ENCODE measurements around the gene CREB3L2.
"Not testable (repeated sequence)": the region's sequence is repeated elsewhere in the genome, so short reads cannot be mapped to it uniquely, and the experiment has no call there.

The CREB3L2 gene

DNA sequence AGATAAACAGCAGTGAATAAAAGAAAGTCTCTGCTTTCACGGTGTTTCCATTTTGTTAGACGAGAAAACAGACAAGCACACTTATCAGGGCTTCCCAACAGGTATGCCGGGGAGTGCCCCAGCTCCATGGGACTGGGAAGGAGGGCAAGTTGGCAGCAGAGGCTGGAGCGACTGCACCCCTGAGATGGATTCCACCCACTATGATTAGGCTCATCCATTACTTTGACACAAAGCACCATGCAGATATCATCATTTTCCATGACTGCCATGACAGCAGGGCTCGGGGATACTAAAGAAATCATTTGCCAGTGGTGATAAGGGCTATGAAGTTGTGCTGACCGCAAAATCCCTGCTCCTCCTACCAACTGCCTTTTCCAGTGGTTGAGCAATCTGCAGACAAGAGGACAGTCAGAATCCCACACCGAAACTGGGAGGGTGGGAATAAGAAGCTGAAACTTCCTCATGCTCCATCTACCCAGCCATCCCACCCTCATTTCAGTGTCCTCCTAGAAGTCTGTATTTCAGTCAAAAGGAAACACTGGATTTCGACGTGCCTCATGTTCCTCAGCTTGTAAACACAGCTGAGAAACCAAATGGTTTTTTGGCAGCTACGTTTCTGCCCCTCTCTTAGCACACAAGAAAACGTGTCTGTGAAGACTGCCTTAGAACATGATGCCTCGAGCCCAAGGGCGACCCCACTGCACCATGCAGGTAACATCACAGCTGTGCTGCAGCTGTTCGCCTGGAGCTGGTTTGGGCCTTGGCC lies 15.5 kb downstream of the CREB3L2 start:
- H3K36me3 ChIP-seq, result no peaks in the 10 kb centered on the region
- TF ChIP-seq, protein P1, sequence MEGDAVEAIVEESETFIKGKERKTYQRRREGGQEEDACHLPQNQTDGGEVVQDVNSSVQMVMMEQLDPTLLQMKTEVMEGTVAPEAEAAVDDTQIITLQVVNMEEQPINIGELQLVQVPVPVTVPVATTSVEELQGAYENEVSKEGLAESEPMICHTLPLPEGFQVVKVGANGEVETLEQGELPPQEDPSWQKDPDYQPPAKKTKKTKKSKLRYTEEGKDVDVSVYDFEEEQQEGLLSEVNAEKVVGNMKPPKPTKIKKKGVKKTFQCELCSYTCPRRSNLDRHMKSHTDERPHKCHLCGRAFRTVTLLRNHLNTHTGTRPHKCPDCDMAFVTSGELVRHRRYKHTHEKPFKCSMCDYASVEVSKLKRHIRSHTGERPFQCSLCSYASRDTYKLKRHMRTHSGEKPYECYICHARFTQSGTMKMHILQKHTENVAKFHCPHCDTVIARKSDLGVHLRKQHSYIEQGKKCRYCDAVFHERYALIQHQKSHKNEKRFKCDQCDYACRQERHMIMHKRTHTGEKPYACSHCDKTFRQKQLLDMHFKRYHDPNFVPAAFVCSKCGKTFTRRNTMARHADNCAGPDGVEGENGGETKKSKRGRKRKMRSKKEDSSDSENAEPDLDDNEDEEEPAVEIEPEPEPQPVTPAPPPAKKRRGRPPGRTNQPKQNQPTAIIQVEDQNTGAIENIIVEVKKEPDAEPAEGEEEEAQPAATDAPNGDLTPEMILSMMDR (IDR thresholded peaks at IDR 0.05; ENCODE audit: low read depth, low read length), result no peak
- DNase-seq, result no peak
- H3K4me1 ChIP-seq, result peaks cover 5% of the 10 kb centered on the region
- no peaks in the 10 kb centered on the region for H3K9me3 ChIP-seq
- no peak overlapping the region for H3K4me3 ChIP-seq (ENCODE audit: low read depth, low read length)
- no peaks in the 10 kb centered on the region for H3K27me3 ChIP-seq

DNA sequence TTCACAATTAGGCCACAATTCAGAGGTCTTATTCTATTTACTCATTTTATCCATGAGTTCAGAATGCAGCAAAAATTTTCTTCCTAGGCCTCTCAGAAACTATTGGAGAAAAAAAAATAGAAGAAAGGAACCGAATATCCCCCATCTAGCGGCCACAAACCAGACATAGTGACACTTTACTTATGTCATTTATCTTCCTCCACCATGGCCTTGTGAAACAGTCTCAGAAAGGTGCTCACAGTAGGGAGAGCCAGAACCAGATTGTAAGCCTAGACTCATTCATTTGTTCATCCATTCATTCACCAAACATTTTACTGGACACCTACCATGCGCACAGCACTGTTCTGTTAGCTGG lies 16.0 kb downstream of the CREB3L2 start:
- Histone ChIP-seq H3K27me3 (no peaks in the 10 kb centered on the region), H3K4me1 (peaks cover 5% of the 10 kb centered on the region), H3K36me3 (no peaks in the 10 kb centered on the region), H3K4me3 (ENCODE audit: low read depth, low read length) (no peak overlapping the region), H3K9me3 (no peaks in the 10 kb centered on the region)
- TF ChIP-seq, protein P1 (IDR thresholded peaks at IDR 0.05; ENCODE audit: low read depth, low read length), result no peak
- no peak for DNase-seq

DNA sequence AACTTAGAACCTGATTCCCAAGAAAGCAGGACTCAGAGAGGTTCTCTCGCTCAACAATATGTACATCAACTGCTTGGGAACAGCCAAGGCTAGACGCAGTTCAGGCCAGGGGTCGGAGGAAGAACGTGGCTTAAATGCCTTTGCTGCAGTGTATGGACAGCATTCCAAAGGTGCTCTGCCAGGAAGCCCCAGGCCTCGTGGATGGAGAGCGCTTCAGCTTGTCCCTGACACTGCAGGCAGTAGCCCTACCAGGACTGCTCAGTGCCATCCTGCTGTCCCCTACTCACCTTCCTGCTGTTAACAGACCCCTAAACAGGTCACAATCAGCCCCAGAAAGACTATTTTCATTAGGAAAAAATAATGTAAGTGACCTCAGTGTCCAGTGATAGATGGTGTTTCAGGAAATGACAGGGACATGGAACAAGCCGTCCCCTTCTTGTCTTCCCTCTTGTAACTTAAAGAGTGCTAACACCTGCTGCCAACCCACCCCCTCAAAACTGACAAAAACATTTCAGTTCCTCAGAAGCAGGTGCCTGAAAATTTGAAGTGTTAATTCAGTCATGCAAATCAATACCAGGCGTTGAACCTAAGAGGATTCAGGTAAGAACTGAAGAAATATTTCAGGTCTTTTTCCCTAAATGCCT lies 16.5 kb downstream of the CREB3L2 start:
- no peaks in the 10 kb centered on the region for H3K9me3 ChIP-seq
- no peak for DNase-seq
- H3K4me1 ChIP-seq, result peaks cover 5% of the 10 kb centered on the region
- no peaks in the 10 kb centered on the region for H3K27me3 ChIP-seq
- TF ChIP-seq, protein P1 (IDR thresholded peaks at IDR 0.05; ENCODE audit: low read depth, low read length), result no peak
- no peaks in the 10 kb centered on the region for H3K36me3 ChIP-seq
- H3K4me3 ChIP-seq (ENCODE audit: low read depth, low read length), result no peak overlapping the region

DNA sequence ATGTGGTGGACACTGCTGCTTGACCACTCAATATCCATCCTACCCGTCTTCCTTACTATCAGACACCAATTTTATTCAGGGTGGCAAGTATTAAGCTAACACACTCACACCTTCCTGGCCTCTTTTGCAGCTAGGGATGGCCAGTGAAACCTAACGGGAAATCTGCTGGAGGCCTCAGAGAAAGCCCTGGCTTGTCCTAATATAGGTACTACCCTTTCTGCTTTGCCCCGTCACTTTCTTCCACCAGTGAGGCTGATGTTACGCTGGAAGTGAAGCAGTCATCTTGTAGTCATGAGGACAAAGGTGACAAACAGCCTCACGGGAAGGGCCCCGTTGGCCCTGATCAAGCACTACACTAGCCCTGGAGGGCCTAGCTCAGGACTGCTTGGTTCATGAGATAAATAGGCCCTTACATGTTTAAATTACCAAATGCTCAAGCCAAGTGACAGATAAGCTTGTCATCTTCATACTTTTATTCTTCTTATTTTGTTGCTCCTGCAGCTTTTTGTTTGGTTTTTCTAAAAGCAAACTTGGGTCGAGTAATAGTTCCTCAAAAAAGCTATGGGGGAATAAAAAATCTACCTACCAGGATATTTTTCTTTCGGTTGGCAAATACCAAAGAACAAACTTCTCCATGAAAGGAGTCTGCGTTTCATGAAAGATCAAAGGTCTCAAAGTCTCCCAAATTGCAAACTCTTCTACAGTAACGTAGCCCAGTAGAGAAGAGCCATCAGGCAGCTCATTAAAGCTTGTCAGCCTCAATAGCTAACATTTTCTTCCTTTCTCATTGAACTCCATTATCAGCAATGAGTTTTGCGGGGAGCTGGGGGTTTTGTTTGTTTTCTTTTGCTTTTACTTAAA lies 17.5 kb downstream of the CREB3L2 start:
- no peak overlapping the region for H3K4me3 ChIP-seq (ENCODE audit: low read depth, low read length)
- H3K36me3 ChIP-seq, result no peaks in the 10 kb centered on the region
- TF ChIP-seq, protein P1 (IDR thresholded peaks at IDR 0.05; ENCODE audit: low read depth, low read length), result no peak
- no peak for DNase-seq
- H3K4me1 ChIP-seq, result peaks cover 5% of the 10 kb centered on the region
- no peaks in the 10 kb centered on the region for H3K9me3 ChIP-seq
- no peaks in the 10 kb centered on the region for H3K27me3 ChIP-seq

DNA sequence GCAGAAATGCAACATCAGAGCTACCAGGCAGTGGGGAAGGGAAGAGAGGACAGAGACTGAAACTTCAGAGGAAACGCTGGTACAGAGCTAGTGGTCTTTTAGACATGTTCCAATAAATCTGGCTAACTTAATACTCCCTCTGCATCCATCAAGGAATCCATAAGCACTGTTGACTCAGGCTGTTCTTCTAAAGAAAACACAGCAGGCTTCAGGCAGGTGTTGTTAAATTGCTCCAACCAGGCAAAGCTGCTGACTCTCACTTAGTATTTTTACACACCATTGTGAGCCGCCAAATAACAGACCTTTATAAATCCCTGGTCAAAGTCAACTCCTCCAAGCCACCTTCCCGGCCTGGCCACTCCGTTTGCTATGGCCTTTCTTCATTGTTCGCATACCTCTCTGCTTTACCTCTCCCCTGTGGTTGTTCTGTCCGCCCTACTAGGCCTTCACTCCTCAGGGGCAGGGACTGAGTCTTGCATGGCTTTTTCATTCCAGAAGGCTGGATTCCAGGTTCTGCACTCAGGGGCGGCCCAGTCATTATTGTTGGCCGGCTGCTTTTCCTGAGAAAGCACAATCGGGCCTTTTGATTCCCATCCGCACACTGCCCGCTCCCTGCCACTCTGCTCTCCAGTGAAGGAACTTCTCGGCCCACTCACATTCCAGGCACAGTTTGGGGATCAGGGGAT lies 18.4 kb downstream of the CREB3L2 start:
- Histone ChIP-seq H3K4me3 (ENCODE audit: low read depth, low read length) (no peak overlapping the region), H3K4me1 (peaks cover 5% of the 10 kb centered on the region), H3K36me3 (no peaks in the 10 kb centered on the region), H3K9me3 (no peaks in the 10 kb centered on the region), H3K27me3 (no peaks in the 10 kb centered on the region)
- no peak for DNase-seq
- TF ChIP-seq, protein P1 (IDR thresholded peaks at IDR 0.05; ENCODE audit: low read depth, low read length), result no peak

DNA sequence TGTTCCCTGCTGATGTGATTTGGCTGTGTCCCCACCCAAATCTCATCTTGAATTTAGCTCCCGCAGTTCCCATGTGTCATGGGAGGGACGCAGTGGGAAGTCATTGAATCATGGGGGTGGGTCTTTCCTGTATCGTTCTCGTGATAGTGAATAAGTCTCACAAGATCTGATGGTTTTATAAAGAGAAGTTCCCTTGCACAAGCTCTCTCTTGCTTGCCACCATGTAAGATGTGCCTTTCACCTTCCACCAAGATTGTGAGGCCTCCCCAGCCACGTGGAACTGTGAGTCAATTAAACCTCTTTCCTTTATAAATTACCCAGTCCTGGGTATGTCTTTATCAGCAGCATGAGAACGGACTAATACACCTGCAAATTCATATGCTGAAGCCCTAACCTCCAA lies 19.5 kb downstream of the CREB3L2 start:
- not testable (repeated sequence) for H3K27me3 ChIP-seq; H3K36me3 ChIP-seq; DNase-seq; H3K4me1 ChIP-seq; H3K4me3 ChIP-seq (ENCODE audit: low read depth, low read length); H3K9me3 ChIP-seq
